Stimulated activated CD4-positive, alpha-beta T cell treated with anti-CD3 and anti-CD28 coated beads, TNF-alpha, amount 100 ng/mL, for 4 hours (primary cell): ENCODE data around the gene ADAMTS2.

Experiments used
- DNase-seq, 3 experiments: peaks; one replicate each; pipeline ENCODE4 v3.0.0-alpha.2; 2020; ENCODE audit warnings: low read depth in 3 of 3

ADAMTS2 gene

GRCh38 chr5:179278546-179278945 is 66.7 kb downstream of the ADAMTS2 start:
- no peak for DNase-seq

- no peak for DNase-seq
Measured at GRCh38 chr5:179278119-179278518, 67.1 kb downstream of the ADAMTS2 start.

GRCh38 chr5:179276838-179277395 is 68.3 kb downstream of the ADAMTS2 start:
- no peak for DNase-seq

- no peak for DNase-seq
Measured at GRCh38 chr5:179275941-179276837, 69.1 kb downstream of the ADAMTS2 start.

- DNase-seq: no peak
Measured at GRCh38 chr5:179275381-179275878, 69.8 kb downstream of the ADAMTS2 start.

- DNase-seq: no peak
Measured at GRCh38 chr5:179274321-179275315, 70.6 kb downstream of the ADAMTS2 start.

- DNase-seq: no peak
Measured at GRCh38 chr5:179273441-179274145, 71.7 kb downstream of the ADAMTS2 start.

- no peak for DNase-seq
Measured at GRCh38 chr5:179273073-179273435, 72.2 kb downstream of the ADAMTS2 start.

- DNase-seq: no peak
Measured at GRCh38 chr5:179272326-179273072, 72.8 kb downstream of the ADAMTS2 start.

GRCh38 chr5:179271821-179272325 is 73.4 kb downstream of the ADAMTS2 start:
- DNase-seq: no peak

GRCh38 chr5:179271428-179271734 is 73.9 kb downstream of the ADAMTS2 start:
- DNase-seq: no peak

GRCh38 chr5:179270581-179271427 is 74.5 kb downstream of the ADAMTS2 start:
- DNase-seq: no peak

GRCh38 chr5:179269781-179270543 is 75.3 kb downstream of the ADAMTS2 start:
- DNase-seq: no peak

- no peak for DNase-seq
Measured at GRCh38 chr5:179268966-179269693, 76.1 kb downstream of the ADAMTS2 start.

GRCh38 chr5:179268399-179268952 is 76.8 kb downstream of the ADAMTS2 start:
- DNase-seq: no peak

GRCh38 chr5:179267671-179268083 is 77.6 kb downstream of the ADAMTS2 start:
- DNase-seq: no peak

- no peak for DNase-seq
Measured at GRCh38 chr5:179267071-179267670, 78.1 kb downstream of the ADAMTS2 start.
